SK-N-SH treated with all-trans-retinoic acid at 6 μM for 48 hours (cell line): ENCODE data around the gene KRT16.
"Not testable (repeated sequence)": the region's sequence is repeated elsewhere in the genome, so short reads cannot be mapped to it uniquely, and the experiment has no call there.

Experiments
- ATAC-seq: fragments of 200-7000 bp; cut with Tn5 transposase; 3 replicates; pipeline ENCODE4 v1.9.1; 2020; ENCODE audit warnings: mild to moderate bottlenecking, moderate library complexity
- ARNTL ChIP-seq: fragments of 450-650 bp; formaldehyde crosslinking; IDR thresholded peaks from 2 replicates; pipeline ENCODE4 v1.5.0; 2020; ENCODE audit warnings: low read depth, mild to moderate bottlenecking, moderate library complexity, borderline replicate concordance
- BACH2 ChIP-seq: fragments of 250-450 bp; sonication (Bioruptor Pico); IDR thresholded peaks from 2 replicates; pipeline ENCODE4 v1.9.0; 2021; ENCODE audit warnings: mild to moderate bottlenecking, borderline replicate concordance
- CSDC2 ChIP-seq: fragments of 250-450 bp; sonication (Bioruptor Pico); IDR thresholded peaks from 2 replicates; pipeline ENCODE4 v1.5.0; 2020; ENCODE audit warnings: mild to moderate bottlenecking, moderate library complexity
- GLIS3 ChIP-seq: fragments of 250-450 bp; sonication (Bioruptor Pico); IDR thresholded peaks from 2 replicates; pipeline ENCODE4 v1.5.0; 2020; ENCODE audit warnings: mild to moderate bottlenecking, moderate library complexity
- ISL1 ChIP-seq: fragments of 250-450 bp; sonication (Bioruptor Pico); IDR thresholded peaks from 2 replicates; pipeline ENCODE4 v2.1.2; 2022; ENCODE audit warnings: mild to moderate bottlenecking, moderate library complexity
- OSR1 ChIP-seq: fragments of 250-450 bp; sonication (Bioruptor Pico); IDR thresholded peaks from 2 replicates; pipeline ENCODE4 v1.8.0; 2022; ENCODE audit warnings: moderate library complexity, mild to moderate bottlenecking, inconsistent platforms
- PATZ1 ChIP-seq: fragments of 250-450 bp; sonication (Bioruptor Pico); IDR thresholded peaks from 2 replicates; pipeline ENCODE4 v1.8.0; 2020; ENCODE audit warnings: mild to moderate bottlenecking, moderate library complexity, borderline replicate concordance
- PPARA ChIP-seq: fragments of 250-450 bp; sonication (Bioruptor Pico); IDR thresholded peaks from 2 replicates; pipeline ENCODE4 v1.5.0; 2020; ENCODE audit warnings: mild to moderate bottlenecking, borderline replicate concordance
- SNAI2 ChIP-seq: fragments of 250-450 bp; sonication (Bioruptor Pico); IDR thresholded peaks from 2 replicates; pipeline ENCODE4 v1.5.0; 2020; ENCODE audit warnings: mild to moderate bottlenecking, moderate library complexity
- TCF4 ChIP-seq: fragments of 250-450 bp; sonication (Bioruptor Pico); IDR thresholded peaks from 2 replicates; pipeline ENCODE4 v1.8.0; 2021; ENCODE audit warnings: mild to moderate bottlenecking, moderate library complexity, borderline replicate concordance
- TOX ChIP-seq: fragments of 250-450 bp; sonication (Bioruptor Pico); IDR thresholded peaks from 2 replicates; pipeline ENCODE4 v1.8.0; 2021; ENCODE audit warnings: mild to moderate bottlenecking, moderate library complexity, borderline replicate concordance
- ZC3H10 ChIP-seq: fragments of 250-450 bp; sonication (Bioruptor Pico); IDR thresholded peaks from 2 replicates; pipeline ENCODE4 v1.5.1; 2021; ENCODE audit warnings: mild to moderate bottlenecking, moderate library complexity
- ZFP3 ChIP-seq: fragments of 250-450 bp; sonication (Bioruptor Pico); IDR thresholded peaks from 2 replicates; pipeline ENCODE4 v1.5.0; 2020; ENCODE audit warnings: mild to moderate bottlenecking, moderate library complexity
- ZNF565 ChIP-seq: fragments of 450-650 bp; formaldehyde crosslinking; conservative IDR thresholded peaks from 2 replicates; pipeline ENCODE4 v1.5.0; 2020; ENCODE audit warnings: low read depth, mild to moderate bottlenecking, moderate library complexity
- ZNF70 ChIP-seq: fragments of 450-650 bp; formaldehyde crosslinking; IDR thresholded peaks from 2 replicates; pipeline ENCODE4 v1.5.0; 2020; ENCODE audit warnings: mild to moderate bottlenecking, moderate library complexity
- TF ChIP-seq, protein P1 (sequence below): fragments of 250-450 bp; sonication (Bioruptor Pico); IDR thresholded peaks from 2 replicates; pipeline ENCODE4 v1.5.0; 2020; ENCODE audit warnings: mild to moderate bottlenecking, moderate library complexity
- TF ChIP-seq, protein P2 (sequence below): fragments of 250-450 bp; sonication (Bioruptor Pico); IDR thresholded peaks from 2 replicates; pipeline ENCODE4 v1.5.1; 2020; ENCODE audit warnings: low read depth, mild to moderate bottlenecking, moderate library complexity
- TF ChIP-seq, protein P3 (sequence below): fragments of 250-450 bp; sonication (Bioruptor Pico); IDR thresholded peaks from 2 replicates; pipeline ENCODE4 v1.8.0; 2021; ENCODE audit warnings: low read depth, mild to moderate bottlenecking, moderate library complexity, borderline replicate concordance

KRT16 gene

DNA sequence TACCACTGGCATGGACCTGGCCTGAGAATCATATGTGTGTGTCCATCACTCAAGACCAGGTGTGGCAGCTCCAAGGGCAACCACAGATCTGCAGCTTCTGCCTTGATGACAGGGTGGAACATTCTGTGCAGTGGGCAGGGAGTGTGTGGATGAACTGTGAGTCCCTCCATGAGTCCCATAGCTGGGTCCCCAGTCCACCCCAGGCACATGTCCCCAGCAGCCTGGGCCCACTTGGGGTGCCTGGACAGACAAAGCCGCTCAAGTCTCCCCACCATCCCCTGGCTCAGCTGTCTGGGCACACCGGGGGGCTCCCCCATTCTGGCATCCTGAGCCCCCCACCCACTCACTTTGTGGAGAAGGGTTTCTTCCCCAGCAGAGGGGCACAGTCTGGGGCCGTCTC, 4.6 kb upstream of the KRT16 start (continued):
- TF ChIP-seq PATZ1 (no peak), ZNF70 (no peak), ZC3H10 (no peak), BACH2 (CRISPR knock-in tag) (no peak)

DNA sequence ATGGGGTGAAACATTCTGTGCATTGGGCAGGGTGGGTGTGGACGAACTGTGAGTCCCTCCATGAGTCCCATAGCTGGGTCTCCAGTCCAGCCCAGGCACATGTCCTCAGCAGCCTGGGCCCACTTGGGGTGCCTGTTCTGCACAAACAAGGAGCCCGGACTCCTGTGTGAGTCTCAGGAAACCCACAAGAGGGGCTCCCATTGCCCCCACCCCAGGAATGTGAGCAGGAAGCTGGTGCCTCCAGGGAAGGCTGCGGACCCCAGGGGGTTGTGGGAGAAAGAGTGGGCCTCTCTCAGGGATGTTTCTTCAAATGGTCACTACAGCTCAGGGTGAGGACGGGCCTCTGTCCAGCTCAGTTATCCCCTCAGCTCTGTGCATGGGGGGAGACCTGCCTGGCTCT, 3.9 kb upstream of the KRT16 start:
- ATAC-seq: not testable (repeated sequence)

DNA sequence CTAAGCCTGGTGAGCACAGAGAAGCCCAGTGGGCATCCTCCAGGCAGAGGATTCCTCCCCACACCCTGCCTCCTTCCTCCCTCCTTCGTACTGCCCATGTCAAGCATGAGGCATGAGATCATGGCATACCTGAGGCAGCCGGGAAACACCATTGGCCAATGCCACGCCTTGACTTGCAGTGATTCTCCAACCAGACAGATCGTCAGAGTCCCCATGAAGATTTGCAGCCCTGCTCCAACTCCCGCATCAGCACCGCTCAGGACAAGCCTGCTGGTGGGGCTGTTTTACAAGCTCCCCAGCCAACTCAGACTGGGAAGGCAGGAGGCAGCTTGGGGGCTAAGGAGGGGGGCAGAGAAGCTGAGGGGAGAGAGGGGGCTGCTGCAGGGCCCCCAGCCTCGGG, 2.9 kb upstream of the KRT16 start:
- ATAC-seq: no peak
- no peak for TF ChIP-seq ISL1

- not testable (repeated sequence) for ATAC-seq
Observed at GRCh38 chr17:41614767-41615166, 2.2 kb upstream of the KRT16 start.

DNA sequence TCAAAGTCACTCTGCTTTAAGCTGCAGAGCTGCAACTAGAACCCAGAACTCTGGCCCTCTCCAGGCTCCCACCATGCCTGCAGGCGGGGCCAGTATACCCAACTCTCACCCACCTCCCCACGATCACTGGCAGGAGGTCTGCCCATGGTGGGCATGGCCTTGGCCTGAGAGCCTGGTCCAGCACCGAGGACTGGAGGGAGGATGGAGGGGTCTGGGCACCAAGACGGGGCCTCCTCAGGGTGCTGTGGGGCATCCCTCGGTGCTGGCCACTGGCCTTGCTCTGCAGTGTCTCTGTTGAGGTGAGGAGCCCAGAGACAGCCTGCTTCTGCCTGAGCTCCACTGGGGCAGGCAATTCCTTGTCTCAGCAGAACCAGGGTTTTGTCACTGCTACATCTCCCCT, 1.5 kb upstream of the KRT16 start:
- no peak for ATAC-seq
- TF ChIP-seq ZC3H10: no peak
- TF ChIP-seq ZNF70: no peak
- TF ChIP-seq GLIS3 (CRISPR knock-in tag): no peak
- no peak for TF ChIP-seq ARNTL (CRISPR knock-in tag)
- TF ChIP-seq ISL1: no peak
- no peak for TF ChIP-seq TCF4
- TF ChIP-seq, protein P1, sequence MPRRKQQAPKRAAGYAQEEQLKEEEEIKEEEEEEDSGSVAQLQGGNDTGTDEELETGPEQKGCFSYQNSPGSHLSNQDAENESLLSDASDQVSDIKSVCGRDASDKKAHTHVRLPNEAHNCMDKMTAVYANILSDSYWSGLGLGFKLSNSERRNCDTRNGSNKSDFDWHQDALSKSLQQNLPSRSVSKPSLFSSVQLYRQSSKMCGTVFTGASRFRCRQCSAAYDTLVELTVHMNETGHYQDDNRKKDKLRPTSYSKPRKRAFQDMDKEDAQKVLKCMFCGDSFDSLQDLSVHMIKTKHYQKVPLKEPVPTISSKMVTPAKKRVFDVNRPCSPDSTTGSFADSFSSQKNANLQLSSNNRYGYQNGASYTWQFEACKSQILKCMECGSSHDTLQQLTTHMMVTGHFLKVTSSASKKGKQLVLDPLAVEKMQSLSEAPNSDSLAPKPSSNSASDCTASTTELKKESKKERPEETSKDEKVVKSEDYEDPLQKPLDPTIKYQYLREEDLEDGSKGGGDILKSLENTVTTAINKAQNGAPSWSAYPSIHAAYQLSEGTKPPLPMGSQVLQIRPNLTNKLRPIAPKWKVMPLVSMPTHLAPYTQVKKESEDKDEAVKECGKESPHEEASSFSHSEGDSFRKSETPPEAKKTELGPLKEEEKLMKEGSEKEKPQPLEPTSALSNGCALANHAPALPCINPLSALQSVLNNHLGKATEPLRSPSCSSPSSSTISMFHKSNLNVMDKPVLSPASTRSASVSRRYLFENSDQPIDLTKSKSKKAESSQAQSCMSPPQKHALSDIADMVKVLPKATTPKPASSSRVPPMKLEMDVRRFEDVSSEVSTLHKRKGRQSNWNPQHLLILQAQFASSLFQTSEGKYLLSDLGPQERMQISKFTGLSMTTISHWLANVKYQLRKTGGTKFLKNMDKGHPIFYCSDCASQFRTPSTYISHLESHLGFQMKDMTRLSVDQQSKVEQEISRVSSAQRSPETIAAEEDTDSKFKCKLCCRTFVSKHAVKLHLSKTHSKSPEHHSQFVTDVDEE (CRISPR knock-in tag): no peak
- TF ChIP-seq ZNF565 (CRISPR knock-in tag): no peak
- TF ChIP-seq ZFP3 (CRISPR knock-in tag): no peak
- no peak for TF ChIP-seq CSDC2

- ATAC-seq: no peak
- no peak for TF ChIP-seq PPARA (CRISPR knock-in tag)
- TF ChIP-seq, protein P1 (CRISPR knock-in tag): no peak
- no peak for TF ChIP-seq TOX (CRISPR knock-in tag)
- no peak for TF ChIP-seq OSR1
- TF ChIP-seq, protein P2, sequence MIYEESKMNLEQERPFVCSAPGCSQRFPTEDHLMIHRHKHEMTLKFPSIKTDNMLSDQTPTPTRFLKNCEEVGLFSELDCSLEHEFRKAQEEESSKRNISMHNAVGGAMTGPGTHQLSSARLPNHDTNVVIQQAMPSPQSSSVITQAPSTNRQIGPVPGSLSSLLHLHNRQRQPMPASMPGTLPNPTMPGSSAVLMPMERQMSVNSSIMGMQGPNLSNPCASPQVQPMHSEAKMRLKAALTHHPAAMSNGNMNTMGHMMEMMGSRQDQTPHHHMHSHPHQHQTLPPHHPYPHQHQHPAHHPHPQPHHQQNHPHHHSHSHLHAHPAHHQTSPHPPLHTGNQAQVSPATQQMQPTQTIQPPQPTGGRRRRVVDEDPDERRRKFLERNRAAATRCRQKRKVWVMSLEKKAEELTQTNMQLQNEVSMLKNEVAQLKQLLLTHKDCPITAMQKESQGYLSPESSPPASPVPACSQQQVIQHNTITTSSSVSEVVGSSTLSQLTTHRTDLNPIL: no peak
- TF ChIP-seq, protein P3, sequence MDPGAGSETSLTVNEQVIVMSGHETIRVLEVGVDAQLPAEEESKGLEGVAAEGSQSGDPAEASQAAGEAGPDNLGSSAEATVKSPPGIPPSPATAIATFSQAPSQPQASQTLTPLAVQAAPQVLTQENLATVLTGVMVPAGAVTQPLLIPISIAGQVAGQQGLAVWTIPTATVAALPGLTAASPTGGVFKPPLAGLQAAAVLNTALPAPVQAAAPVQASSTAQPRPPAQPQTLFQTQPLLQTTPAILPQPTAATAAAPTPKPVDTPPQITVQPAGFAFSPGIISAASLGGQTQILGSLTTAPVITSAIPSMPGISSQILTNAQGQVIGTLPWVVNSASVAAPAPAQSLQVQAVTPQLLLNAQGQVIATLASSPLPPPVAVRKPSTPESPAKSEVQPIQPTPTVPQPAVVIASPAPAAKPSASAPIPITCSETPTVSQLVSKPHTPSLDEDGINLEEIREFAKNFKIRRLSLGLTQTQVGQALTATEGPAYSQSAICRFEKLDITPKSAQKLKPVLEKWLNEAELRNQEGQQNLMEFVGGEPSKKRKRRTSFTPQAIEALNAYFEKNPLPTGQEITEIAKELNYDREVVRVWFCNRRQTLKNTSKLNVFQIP (CRISPR knock-in tag): no peak
- TF ChIP-seq SNAI2 (CRISPR knock-in tag): no peak
- TF ChIP-seq PATZ1: no peak
Observed at GRCh38 chr17:41613277-41614082, 913 bp upstream of the KRT16 start.
